ENCODE results near the gene EIF2B2. TPM values are rescaled to one million over a fixed set of nuclear protein-coding genes. Genes with fewer than 3 reads are reported as not detected.
"Not testable (repeated sequence)": the region's sequence is repeated elsewhere in the genome, so short reads cannot be mapped to it uniquely, and the experiment has no call there.

EIF2B2 gene
- total RNA-seq, 1 donor from 2014 or later = 38.7 TPM

DNA sequence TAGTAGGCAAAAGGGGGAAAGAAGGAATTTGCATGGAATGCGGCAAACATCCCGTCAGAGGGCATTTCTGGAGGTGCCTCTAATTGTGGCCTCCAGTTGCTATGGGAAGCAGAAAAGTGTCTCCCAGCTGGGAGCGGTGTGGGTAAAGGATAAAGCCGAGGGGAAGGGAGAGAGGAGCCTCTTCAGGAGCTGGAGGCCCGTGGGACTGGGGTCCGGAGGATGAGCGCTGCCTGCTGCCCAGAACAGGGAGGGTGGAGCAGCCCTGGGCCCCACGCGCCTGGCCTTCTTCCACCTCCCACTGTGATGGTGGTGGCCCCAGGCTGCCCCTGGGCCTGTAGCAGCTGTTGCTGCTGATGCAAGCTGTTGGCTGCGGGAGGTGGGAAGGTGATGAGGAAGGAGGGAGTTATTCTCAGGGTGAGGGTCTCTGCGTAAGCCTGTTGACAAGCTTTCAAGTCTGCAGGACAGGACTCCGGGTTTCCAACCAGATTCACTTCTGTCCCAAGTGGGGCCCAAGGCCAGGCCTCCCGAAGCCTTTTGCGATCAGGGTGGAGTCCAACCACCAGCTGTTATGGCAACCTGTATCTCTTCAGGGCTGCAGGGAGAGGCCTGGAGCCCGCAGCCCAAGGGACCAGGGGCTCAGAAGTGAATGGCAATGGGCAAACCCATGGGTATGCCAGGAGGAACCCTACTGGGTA lies 28.2 kb upstream of the EIF2B2 start:
- ATAC-seq = no peak

DNA sequence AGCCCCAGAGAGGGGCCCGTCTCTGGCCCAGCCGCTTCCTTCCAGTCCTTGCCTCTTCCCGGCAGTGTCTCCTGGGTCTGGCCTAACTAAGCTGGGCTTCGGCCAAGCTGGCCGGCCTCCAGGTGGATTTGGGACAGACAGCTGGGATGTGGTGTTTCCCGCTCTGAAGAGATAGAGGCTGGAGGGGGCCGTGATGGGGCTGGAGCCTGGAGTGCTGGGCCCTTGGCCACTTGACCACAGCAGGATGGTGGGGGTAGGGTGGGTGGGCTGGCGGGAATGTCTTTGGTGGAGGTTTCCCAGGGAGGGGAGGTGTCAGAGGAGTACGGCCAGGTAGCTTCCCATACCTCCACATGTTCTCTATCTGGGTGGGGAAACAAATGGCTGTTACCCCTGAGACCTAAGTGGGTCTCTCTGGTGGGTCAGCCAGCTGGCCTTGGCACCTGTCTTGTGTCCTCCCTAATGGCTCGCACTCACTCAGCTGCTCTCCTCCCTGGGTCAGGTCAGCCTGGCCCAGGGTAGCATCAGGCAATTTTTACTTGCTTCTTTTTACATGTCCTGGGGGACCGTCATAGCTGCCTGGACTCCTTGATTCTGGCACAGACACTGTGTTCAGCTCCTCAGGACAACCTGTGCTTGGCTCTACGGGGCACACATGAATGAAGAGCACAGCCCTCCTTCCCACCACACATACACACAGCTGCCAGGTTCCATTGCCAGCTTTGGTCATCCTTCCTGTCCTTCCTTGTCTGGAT lies 27.5 kb upstream of the EIF2B2 start:
- ATAC-seq = no peak

DNA sequence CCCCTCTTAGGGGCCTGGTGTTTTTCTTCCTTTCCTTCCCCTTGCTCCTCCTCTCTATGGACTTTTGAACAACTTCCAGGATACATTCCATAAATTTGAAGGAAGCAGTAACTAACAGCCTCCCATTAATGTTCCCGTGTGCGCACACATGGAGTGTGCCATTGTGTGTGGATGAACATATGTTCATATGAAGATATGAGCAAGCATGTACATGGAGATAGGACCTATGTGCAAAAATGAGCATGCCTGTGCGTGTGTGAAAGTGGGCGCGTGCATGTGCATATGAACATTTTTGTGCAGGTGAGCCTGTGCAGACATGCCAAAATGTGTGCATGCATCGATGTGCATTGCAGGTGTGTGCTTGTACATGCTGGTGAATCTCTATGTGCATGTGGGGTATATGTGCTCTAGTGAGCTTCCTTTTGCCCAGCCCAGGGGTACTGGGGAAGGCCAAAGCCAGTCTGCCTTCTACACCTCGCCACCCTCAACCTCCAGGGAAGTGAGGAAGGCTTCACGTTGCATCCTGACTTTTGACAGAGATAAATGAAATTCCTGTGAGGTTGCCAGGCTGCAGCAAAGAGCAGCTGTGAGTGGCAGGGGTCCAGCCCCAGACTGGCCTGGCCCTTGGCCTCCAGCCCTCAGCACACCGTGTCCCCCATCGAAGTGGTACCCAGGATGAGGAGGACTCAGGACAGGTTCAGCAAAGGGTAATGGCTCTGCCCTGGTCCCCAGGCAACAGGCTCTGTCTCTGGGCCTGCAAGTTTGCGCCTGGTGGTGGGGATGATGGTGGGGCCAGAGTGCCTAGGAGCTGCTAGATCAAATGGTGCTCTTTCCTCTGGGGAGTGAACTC lies 26.2 kb upstream of the EIF2B2 start:
- no peak for ATAC-seq

DNA sequence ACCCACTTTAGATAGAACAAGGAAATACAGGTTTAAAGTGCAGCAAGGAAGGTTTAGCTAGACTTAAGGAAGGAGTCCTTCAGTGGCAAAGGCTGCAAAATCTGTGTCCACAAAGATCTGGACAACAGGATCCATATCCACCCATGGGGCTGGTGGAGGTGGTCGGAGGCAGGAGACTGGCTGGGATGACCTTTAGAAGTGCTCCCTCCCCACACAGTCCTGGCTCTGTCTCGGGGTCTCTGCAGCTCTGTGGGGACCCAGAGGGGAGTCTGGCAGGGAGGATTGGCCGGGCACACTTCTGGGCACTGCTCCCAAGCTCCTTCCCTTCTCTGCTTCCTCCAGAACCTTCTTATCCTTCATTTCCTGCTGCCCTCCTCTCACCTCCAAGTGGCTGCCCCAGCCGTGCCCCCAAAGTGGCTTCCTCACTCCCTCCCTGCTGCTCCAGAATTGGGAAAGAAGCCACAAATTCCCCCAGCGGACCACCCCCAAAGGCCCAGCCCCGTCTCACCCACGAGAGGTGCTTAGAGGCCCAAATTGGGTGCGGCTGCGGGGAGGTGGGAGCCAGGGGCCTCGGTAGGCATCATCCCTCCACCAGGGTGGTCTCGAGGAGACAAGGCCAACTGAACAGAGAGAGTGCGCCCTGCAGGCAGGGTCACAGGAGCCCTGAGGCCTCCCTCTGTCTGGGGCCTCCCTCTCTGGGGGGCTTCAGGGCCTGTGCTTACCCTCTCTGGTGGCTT lies 25.4 kb upstream of the EIF2B2 start:
- no peak for ATAC-seq

DNA sequence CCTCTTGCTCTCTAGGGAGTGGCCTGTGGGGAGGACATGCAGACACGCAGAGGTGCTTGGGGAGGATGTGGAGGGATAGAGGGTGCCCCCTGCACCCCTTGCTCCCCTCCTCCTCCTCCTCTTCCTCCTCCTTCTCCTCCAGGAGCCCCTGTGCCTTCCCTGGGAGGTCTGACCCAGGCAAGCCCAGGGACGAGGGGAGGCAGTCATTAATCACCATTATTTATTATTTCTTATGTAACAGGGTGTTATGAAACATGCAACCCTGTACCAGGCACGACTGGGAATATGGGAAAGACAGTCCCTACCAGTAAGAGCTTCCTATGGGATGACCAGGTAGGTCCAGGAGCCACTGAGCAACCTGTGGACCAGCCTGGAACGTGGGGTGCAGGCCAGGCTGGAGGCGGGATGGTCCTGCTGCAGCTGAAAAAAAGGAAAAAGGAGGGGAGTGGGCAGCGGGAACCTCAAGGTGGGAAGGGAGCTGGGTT lies 24.8 kb upstream of the EIF2B2 start:
- no peak for ATAC-seq

DNA sequence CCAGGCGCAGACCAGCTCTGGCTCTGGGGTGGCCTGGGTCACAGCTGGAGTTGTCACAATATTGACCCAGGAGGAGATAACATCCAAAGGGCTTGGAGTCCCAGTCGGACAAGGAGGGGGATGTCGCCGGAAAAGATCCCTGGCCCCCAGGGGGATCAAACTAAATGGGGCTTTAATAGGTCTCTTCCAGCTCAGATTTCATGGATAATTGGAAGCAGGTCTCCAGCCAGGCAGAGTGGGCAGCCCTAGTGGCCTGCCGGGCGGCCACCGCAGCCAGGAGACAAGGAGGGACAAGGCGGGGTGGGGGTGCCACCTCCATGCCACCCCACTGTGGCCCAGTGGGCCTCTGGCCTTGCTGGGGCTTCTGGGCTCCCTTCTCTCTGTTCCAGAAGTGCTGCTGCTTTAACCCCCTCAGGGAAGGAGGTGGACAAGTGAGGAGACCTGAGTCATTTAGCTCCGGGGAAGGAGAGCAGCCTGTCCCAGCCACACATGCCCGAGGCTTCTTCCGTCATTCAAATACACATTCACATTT lies 24.2 kb upstream of the EIF2B2 start:
- no peak for ATAC-seq

DNA sequence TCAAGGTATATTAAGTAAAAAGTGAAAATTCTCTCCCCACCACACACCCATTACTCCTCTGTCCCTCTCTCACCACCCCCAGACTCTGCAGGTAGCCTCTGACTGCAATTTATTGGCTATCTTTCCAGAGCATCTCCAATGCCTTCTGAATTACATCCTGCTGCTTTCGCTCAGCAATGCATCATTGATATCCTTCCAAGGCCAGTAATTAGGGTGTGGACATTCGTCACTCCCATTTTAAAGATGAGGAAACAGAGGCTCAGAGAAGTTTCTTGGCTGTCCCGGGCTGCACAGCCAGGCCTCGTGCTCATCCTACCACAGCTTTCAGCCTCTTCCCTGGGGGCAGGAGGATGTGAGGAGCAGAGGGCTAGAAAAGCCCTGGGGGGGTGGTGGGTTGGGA lies 23.7 kb upstream of the EIF2B2 start:
- peak; percentile 29 for ATAC-seq

DNA sequence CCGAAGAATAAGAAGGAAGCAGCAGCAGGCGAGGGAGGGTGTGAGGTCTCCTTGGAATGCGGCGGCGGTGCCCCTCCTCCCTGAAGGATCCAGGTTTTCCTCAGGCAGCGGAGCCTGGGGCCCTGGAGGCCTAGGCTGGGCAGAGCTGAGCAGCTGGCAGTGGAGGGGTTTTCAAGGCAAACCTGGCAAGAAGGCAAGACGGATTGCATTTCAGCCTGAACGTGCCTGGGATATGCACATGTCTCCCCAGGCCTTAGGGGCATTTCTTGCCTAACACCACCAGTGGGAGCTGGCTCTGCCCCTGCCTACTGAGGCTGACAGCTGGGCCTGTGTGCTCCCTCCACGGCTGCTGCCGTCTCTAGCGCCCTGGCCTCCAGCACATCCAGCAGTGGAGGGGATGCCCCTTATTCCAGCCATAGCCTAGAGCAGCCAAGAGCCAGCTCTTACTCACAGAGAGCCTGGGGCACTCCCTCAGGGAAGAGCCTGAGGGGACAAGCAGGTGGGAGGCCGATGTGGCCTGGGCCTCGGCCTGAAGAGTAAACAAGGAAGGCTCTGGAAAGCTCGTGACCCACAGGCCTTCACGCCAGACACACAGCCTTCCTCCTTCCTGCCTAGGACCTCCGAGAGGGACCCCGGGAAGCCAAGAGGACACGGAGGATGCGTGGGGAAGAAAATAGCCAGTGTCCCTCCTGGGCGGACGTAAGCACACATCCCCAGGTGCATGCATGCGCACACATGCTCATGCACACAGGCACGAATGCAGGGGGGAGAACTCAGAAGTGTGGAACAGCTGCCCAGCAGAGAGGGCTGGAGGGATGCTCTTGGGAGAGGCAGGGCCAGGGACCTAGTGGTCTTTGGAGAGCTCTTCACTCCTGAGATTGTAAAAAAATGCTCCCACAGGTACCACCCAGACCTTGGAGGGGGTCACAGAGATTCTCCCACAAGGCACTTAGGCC lies 23.0 kb upstream of the EIF2B2 start:
- peak; percentile 35 for ATAC-seq

DNA sequence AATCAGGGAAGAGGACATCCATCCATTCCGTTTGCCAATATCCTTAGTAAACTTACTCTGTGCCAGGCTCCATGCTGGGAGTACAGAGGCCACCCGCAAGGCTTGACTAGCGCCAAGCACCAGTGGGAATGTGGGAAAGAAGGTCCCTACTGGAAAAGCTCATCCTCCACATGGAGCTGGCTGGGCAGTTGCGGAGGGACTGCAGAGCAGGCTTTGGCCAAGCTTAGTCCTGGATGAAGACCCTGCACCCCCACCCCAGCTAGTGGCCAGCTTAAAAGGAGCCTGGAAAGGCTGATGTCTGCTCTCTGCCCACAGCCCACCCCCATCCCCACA lies 22.4 kb upstream of the EIF2B2 start:
- no peak for ATAC-seq

DNA sequence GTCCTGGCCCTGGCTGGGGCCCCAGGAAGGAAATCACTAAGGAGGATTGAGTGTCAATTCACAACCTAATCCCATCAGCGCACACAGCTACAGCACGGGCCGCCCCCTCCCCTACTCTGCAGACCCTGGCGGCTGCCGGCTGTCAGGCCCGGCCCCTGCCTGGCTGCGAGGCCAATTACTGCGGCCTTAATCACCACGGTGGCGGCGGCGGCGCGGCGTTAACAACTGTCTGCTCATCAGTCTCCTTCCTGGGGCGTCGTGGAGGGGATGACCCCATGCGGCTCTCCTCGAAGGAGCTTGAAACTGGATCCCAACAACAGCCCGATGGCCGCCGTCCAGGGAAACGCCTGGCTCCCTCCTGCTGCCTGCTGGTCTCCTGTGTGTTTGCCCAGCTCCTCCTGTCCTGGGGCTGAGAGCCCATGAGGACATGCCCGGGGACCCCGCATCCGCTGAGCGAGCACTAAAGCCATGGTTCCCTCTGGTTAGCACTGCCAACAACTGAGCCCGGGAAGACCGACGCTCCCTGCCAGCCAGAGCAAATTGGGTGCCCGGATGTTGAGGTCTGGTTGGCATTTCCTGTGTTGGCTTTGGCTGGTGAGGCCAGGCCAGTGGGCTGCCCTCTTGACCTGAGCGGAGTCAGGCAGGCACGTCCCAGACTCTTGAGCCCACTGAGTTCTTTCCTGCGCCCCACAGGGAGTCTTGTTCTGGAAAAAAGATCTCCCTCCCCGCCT lies 21.8 kb upstream of the EIF2B2 start:
- no peak for ATAC-seq

DNA sequence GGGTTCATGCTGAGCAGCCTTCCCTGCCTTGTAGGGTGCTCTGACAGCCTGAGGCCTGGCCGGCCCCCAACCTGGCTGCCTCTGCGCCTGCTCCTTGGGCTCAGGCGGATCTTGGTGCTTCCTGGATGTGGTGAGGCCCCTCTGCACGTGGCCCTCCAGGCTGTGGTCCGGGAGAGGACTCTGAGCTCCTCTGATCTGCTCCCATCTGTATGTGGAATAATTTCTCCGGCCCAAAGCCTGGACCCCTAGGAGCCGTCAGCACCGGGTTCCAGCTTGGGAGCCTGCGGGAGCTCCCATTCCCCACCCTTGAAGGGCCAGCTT lies 21.3 kb upstream of the EIF2B2 start:
- ATAC-seq = no peak

DNA sequence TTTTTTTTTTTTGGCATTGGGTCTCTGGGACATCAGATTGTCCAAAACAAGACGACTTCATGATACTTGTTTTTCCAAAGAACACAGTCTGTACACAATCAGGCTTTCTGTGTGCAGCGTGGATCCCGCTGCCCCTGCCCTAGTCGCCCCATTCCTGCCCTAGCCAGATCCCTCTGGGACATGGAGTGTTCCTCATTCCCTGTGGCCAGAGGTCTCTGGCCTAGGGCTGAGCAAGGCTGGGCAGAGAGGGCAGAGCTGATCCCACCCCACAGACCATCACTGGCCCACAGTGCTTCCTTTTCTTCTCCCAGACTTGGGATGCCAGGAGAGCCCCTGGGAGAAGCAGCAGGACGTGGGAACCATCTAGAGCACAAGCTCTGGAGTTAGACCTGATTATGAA lies 20.9 kb upstream of the EIF2B2 start:
- no peak for ATAC-seq

DNA sequence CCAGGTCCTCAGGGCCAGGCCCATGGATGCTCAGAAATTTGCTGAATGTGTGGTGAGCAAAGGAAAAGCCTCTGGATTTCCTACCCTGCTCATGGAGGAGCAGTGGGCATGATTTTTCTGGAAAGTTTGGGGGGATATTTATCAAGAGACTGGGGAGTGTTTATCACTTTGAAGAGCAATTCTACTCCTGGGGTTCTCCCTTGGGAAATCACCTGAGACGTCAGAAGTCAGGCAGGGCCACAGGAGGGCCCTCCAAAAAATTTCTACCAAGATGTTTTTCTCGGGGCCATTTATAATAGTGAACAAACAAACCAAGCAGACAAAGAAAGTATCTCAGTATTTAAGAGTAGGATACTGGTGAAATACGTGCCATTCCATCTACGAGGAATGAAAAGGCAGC lies 20.1 kb upstream of the EIF2B2 start:
- ATAC-seq = no peak

DNA sequence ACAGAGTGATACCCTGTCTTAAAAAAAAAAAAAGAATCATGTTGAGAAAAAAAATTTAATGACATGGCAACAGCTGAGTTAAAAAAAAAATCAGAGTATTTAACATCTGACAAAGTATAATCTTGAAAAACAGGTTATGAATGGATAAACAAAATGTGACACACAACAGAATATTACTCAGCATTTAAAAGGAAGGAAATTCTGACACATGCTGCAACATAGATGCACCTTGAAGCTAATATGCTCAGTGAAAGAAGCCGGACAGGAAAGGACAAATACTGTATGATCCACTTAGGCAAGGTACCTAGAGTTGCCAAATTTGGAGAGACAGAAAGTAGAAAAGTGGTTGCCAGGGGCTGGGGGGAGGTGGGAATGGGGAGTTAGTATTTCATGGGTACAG lies 19.4 kb upstream of the EIF2B2 start:
- ATAC-seq = peak; percentile 71

DNA sequence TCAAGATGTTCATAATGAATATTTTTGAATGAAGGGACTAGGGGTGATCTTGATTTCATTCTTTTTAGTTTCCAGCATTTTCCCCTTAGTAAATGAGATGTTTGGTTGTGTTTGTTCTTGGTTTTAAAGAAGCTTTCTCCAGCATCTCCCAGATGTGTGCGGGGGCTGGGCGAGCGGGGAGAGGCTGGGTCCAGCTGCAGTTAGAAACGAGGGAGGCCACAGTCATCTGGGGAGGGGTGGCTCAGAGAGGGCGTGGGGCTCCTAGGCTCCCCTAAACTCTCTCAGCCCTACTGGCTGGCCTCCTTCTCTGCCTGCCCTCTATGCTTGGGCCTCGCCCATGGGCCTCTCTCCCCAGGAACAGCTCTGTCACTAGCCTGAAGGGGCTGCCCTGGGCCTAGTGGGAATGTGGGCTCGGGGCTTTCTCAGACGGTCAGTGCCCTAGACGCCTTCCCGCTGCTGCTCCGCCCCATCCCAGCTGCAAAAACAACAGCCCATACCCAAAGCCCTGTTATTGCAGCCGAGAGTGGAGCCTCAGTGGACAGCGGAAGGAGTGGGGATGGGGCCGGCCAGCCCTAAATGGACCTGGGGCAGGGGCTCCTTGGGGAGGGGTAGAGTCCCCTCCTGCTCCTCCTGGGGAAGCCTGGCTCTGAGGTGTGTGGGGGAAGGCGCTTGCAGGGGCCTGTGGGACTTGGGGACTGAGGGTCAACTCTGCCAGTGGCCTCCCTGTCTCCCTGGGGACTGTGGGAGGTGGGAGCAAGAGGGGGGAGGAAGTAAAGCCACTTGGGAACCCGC lies 18.3 kb upstream of the EIF2B2 start:
- no peak for ATAC-seq

DNA sequence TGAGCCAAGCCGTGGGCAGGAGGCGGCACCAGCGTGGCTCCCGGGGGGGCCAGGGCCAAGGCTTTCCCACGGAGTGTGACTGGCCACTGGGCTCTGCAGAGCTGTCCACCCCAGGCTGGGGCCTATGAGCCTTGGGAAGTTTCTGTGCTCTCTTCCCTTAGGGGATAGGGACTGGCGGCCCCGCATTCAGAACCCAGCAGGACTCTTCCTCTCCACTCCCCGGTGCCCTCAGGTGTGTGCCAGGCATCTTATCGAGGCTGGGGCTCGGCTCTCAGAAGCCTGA lies 17.8 kb upstream of the EIF2B2 start:
- ATAC-seq = no peak

DNA sequence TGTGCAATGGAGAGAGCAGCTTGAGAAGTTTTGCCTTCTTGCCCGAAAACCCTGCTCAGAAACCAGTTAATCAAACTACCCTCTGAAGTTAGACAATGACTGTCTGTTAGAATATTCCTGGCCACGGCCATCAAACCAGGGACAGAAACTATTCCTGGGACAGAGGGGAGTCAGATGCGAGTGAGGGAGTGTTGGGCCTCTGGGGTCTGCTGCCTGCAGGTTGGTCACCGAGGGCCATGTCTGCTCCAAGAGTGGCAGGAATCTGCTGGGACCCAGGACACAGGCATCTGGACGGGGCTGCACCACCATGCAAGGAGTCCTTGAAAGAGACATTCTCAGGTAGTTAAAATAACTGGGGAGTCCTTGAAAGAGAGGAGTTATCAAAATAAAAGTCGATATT lies 16.9 kb upstream of the EIF2B2 start:
- ATAC-seq = no peak

DNA sequence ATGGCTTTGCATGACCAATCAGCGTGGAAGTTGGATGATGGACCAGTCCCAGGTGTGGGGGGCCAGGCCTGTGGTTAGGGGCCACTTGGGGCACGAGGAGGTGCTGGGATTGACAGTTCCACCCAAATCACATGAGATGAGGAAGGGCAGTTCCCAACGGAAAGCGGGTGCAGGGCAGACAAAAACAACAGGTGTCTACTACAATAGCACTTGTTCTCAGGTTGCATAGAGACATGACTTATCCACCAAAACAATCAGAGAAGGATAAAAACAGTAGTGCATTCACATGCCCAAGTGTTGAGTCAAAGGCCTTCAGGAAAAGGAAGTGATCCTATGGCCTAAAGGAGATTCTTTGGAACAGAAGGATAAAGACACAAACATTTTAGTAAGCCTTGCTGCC lies 14.6 kb upstream of the EIF2B2 start:
- peak; percentile 76 for ATAC-seq

DNA sequence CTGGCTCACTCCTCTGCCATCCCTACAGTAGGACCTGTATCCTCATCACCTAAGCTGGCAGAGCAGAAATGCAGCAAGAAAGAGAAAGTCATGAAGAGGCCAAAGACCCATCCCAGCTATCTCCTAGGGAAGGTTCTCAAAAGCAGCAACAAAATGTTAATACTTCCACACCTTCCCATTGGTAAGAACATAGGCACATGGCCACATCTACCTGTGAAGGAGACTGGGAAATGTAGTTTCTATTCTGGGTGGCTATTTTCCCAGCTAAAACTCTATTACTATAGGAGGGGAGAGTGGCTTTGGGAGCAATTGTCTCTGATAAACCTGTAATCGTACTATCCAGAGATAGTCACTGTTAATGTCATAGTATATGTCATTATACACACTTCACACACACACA lies 13.7 kb upstream of the EIF2B2 start:
- ATAC-seq = no peak

DNA sequence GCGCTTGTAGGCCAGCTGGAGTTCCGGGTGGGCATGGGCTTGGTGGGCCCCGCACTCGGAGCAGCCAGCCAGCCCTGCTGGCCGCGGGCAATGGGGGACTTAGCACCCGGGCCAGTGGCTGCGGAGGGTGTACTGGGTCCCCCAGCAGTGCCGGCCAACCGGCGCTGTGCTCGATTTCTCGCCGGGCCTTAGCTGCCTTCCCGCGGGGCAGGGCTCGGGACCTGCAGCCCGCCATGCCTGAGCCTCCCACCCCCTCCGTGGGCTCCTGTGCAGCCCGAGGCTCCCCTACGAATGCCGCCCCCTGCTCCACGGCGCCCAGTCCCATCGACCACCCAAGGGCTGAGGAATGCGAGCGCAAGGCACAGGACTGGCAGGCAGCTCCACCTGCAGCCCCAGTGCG lies 8.5 kb upstream of the EIF2B2 start:
- ATAC-seq = not testable (repeated sequence)
